ENCODE results near the gene TNFRSF12A. TPM values are rescaled to one million over a fixed set of nuclear protein-coding genes. Genes with fewer than 3 reads are reported as not detected.

Gene TNFRSF12A
- total and polyA plus RNA-seq, 2 of the 13 experiments (the other 11 are each of a cell fraction or from before 2014, with no cell fraction given): 61.9 to 66.0 TPM

- TF ChIP-seq ZBTB10 (CRISPR knock-in tag; IDR thresholded peaks at IDR 0.05; ENCODE audit: borderline replicate concordance) (0 out of 2 replicates have a peak, but pooled peaks have one; percentile 58), TFAP4 (IDR thresholded peaks at IDR 0.05; ENCODE audit: borderline replicate concordance, low read depth) (peak; percentile 94), NFE2L1 (CRISPR knock-in tag; IDR thresholded peaks at IDR 0.05; ENCODE audit: borderline replicate concordance) (no peak), GLMP (CRISPR knock-in tag; IDR thresholded peaks at IDR 0.05; ENCODE audit: borderline replicate concordance) (no peak), TBX2 (CRISPR knock-in tag; IDR thresholded peaks at IDR 0.05; ENCODE audit: borderline replicate concordance) (peak; percentile 39; the same call in 1 of the 2 replicates), ZNF607 (CRISPR knock-in tag; IDR thresholded peaks at IDR 0.05; ENCODE audit: borderline replicate concordance) (0 out of 2 replicates have a peak, but pooled peaks have one; percentile 40), UBTF (CRISPR knock-in tag; IDR thresholded peaks at IDR 0.05) (peak; percentile 36; the same call in 1 of the 2 replicates), SIX1 (CRISPR knock-in tag; IDR thresholded peaks at IDR 0.05; ENCODE audit: borderline replicate concordance) (peak; percentile 76; the same call in 1 of the 2 replicates), ZNF512B (CRISPR knock-in tag; IDR thresholded peaks at IDR 0.05; ENCODE audit: borderline replicate concordance) (no peak), PAXIP1 (CRISPR knock-in tag; conservative IDR thresholded peaks at IDR 0.05) (peak; percentile 54; the same call in 1 of the 2 replicates), SP5 (CRISPR knock-in tag; IDR thresholded peaks at IDR 0.05; ENCODE audit: borderline replicate concordance, low read depth) (0 out of 2 replicates have a peak, but pooled peaks have one; percentile 31), ZFX (CRISPR knock-in tag; IDR thresholded peaks at IDR 0.05; ENCODE audit: low read depth) (peak; percentile 46; the same call in 1 of the 2 replicates)
Measured at GRCh38 chr16:3009568-3010390, 10.4 kb upstream of the TNFRSF12A start (continued).

All from HepG2 (cell line).